Effector CD8-positive, alpha-beta T cell (primary cell): ENCODE results near the gene CFAP43.
"Not testable (repeated sequence)": the region's sequence is repeated elsewhere in the genome, so short reads cannot be mapped to it uniquely, and the experiment has no call there.

Experiments
- DNase-seq: peaks from one replicate; lab custom pipeline; 2025; lab: John Stamatoyannopoulos, UW

CFAP43 gene

DNA sequence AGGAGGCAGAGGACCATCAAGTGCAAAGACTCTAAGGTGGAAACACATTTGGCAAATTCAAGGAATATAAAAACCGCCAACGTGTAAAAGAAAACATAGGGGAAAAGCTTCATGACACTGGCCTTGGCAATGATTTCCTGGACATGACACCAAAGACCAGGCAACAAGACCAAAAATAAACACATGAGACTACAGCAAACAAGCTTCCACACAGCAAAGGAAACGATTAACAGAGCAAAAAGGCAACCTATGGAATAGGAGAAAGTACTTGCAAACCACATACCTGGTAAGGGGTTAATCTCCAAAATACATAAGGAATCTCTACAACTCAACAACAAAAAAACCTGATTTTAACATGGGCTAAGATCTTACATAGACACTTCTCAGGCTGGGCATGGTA is 26.0 kb upstream of the CFAP43 start:
- no peak for DNase-seq

DNA sequence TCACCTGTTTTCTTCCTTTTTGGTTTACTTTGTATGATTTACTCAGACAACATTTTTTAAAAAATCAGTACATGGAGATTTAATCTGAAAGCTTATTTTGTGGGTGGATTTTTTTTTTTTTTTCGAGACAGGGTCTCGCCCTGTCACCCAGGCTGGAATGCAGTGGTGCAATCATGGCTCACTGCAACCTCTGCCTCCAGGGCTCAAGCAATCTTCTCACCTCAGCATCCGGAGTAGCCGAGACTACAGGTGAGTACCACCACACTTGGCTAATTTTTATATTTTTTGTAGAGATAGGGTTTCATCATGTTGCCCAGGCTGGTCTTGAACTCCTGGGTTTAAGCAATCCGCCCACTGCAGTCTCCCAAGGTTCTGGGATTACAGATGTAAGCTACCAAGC is 25.1 kb upstream of the CFAP43 start:
- DNase-seq, result no peak

DNA sequence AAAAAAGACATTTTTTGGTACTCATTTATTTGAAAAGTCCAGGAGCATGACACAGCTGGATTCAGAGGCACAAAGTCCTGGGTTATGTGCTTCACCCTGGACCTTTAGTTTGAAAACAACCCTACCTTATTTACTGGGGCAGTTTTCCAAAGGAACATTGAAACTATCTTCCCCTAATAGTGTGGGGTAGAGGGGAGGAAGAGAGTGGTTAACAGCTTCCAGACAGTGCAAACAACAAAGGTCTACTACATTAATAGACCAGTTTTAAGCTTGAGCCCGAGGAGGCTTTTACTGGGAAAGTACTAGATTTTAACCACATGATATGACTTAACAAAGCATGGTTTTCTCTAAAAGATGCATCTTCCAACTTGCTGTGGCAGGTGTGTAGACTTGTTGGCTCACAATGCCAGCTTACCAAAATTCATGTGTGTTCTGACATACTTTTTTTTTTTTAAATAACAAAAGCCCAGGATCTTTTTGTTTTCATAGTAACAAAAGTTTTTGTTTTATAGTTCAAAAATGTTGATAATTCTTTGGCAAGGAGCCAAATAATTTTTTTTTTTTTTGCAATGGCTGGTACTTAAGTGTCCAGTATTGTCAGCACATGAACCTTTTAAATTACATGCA is 24.3 kb upstream of the CFAP43 start:
- no peak for DNase-seq

DNA sequence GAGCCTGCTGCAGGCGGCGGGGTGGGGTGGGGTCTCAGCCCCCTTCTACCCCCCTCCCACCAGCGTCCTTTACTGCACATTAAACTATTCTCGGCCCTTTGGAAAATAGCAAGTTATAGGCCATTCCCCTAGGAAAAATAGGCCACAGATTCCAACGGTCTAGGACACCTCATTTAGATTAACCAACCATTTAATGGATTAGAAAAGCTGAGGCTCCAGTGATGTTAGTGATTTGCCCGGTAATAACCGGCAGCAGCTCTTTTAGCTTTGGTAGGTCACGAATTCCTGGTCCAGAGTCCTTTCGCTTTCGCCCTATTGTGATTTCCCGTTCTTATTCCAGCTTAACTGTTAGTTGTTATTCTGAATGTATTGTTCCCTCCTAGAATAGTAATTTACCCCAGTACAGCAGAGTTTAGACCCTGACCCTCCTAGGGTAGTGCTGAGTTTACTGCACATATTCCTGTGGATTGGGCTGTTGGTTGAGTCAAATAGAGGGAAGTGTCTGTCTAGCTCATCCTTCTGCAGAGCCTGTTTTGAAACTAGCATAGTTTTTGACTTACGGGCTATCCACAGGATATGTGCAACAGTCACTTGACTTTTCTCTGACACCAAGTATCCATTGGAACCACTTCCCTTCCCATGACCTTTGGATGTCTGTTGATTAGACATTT is 23.3 kb upstream of the CFAP43 start:
- no peak for DNase-seq

DNA sequence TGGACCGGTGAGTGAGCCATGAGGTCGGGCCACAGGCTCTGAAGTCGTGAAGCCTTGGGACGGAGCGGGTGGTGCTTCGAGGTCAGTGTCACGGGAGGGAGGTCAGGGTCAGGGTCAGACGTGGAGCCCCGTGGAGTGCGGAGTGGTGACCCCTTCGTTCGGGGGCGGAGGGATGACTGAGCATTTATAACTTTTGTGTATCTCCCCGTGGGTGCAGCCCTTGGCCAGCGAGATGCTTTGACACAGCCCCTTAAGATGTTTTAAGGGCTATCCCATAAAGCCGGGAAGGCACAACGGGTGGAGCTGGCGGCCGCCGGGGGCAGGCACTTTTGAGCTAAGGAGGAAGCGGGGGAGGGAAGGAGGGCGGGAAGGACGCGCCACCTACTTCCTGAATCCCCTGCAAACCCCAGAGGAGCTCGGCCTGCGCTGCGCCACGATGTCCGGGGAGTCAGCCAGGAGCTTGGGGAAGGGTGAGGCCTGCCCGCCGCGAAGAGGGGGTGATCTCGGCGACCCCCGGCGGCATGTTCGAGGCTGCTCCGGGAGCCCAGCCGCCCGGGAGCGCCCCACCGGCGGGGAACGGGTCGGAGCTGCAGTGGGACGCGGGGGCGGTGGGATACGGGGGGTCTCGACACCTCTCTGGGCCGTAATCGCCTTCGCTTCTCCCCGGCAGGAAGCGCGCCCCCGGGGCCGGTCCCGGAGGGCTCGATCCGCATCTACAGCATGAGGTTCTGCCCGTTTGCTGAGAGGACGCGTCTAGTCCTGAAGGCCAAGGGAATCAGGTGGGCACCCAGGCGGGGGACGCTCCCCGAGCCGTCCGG is 22.5 kb upstream of the CFAP43 start, which contains the start of gene GSTO1:
Gene GSTO1, plus strand, starts transcription at position 400 of the 818 bp plus-strand sequence. Its CDS starts 37 bp downstream, at position 437.
- DNase-seq, result peak; percentile 39

DNA sequence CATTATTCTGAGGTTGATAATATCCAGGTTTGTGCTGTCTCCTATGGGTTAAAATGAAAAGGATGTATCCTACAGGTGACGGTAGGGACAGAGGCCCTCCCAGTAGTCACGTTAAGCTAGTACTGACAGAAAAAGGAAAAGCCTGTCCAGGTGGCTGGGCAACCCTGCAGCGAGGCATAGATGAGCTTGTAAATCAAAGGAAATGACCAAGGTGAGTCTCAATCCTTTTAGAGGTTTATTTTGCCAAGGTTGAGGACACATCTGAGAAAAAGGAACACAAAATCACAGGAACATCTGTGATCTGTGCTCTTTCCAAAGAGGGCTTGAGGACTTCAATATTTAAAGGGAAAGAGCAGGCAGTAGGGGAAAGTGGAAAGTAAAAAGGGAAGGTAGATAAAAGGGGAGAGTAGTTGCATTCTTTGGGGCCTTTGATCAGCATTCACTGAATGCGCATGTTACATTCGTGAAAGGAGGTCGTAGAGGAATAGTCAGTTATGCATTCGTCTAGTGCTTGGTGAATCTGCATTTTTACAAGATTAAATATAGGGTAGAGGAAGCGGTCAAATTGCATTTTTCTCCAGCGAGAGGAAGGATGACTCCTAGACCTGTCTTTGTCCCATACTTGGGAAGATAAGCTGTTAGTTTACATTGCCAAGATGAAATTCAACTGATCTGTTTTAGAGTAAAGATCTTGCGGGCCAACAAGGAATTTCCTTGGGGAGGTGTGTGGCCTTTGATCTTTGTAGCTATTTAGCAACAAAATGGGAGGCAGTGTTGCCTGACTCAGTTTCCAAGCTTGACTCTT is 21.6 kb upstream of the CFAP43 start:
- DNase-seq, result no peak

DNA sequence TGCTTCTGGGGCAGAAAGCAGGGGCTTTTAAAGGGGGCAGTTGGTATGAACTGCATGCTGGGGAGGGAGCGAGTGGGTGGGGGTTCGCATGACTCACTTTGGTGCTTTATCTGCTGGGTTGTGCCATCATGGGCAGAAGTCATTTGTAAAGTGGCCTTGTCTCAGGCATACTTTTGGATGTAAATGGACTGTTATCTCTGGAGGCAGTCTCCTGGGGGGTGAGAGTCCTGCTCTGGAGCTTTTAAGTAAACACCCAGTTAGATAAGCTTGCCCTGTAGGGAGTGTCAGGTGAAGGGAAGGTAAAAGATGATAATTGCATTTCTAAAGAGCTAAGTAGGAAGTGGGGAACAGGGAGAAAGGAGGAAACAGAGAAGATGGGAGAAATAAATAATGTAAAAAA is 20.9 kb upstream of the CFAP43 start:
- DNase-seq, result no peak

DNA sequence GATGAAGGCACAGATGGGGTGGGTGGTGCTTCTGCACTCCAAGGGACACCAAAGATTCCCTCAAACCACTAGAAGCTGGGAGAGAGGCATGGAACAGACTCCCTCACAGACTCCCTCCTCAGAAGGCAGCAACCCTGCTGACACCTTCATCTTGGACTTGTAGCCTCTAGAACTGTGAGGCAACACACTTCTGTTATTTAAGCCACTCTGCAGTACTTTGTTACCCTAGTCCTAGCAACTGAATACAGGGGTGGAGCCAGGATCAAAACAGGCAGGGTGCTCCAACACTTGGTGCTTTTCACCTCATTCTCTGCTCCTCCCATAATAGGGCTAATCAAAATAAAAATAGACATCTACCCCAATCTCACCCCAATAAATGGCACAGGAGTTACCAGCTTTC is 20.2 kb upstream of the CFAP43 start:
- no peak for DNase-seq

DNA sequence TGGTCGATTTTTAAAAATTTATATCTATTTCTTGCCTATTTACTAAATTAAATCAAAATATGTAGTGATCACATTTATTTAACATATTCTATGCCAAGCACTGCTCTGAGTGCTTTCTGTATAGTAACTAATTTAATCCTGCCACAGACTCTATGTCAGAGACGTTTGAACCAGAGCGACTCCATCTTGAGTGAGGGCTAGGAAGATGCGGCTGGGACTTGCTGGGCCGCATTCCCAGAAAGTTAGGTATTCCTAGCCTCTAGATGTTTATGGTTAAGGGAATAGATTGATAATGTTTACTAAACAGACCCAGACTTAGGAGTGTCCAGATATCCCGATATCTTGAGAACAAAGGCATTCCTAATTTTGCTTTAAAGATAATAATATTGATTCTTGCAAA is 19.3 kb upstream of the CFAP43 start:
- DNase-seq, result no peak

DNA sequence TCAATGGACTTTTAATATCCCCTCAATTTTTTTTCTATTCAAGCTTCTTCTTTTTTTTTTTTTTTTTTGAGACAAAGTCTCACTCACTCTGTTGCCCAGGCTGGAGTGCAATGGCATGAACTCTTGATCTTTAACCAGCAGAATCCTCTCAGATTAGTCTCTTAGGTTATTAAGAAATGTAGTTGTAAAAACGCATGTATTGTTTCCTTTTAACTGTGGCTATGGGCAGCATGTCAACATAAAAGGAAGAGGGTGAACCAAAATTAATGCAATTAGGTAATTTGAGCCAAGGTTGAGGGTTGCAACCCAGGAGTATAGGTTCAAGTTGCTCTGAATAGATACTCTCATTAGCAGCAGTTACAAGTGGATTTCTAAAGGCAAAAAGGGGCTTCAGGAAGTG is 18.2 kb upstream of the CFAP43 start:
- DNase-seq, result no peak

DNA sequence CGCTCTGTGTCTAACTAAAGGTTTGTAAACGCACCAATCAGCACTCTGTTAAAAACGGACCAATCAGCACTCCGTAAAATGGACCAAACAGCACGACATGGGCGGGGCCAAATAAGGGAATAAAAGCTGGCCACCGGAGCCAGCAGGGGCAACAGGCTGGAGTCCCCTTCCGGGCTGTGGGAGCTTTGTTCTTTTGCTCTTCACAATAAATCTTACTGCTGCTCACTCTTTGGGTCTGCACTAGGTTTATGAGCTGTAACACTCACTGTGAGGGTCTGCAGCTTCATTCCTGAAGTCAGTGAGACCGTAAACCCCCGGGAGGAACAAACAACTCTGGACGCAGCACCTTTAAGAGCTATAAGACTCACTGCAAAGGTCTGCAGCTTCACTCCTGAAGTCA is 16.8 kb upstream of the CFAP43 start:
- DNase-seq, result not testable (repeated sequence)

DNA sequence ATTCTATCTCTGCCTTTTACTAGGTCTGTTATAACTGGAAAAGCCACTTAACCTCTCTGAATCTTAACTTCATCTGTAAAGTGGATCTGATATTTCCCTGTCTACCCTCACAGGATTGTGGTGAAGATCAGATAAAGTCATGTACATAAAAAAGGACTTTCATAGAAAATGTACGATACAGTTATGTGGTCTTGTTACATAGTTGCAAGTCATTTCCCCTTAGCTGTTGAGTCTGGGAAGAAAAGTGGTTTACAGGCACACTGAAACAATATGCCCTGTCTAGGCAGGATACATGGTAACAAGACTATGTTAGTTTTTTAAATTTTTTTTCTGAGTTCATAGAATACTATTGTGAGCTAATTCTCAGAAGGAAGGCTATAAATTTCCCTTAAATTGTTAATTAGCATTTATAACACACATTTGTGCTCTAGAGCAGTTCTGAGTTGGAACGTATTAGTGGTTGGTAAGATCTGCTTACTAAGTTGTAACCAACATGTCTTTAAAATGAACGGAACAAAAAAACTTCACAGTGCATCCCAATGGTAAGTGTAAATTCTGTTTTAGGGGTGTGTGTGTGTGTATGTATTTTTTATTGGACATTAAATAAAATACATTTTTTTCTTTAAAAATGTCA is 15.5 kb upstream of the CFAP43 start:
- no peak for DNase-seq

DNA sequence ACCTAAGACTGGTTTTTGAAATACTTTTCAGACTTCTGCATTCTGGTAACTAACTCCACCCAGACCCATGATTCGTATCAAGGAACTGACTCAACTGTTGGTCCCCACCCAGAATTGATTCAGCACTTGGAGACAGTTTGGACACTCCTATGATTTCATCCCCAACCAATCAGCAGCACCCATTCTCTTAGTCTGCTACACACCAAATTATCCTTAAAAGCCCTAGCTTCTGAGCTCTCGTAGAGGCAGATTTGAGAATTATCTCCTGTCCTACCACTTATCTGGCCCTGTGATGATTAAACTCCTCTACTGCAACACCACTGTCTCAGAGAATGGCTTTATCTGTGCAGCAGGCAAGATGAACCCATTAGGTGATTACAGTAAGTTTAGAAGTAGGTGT is 14.8 kb upstream of the CFAP43 start:
- DNase-seq, result no peak

DNA sequence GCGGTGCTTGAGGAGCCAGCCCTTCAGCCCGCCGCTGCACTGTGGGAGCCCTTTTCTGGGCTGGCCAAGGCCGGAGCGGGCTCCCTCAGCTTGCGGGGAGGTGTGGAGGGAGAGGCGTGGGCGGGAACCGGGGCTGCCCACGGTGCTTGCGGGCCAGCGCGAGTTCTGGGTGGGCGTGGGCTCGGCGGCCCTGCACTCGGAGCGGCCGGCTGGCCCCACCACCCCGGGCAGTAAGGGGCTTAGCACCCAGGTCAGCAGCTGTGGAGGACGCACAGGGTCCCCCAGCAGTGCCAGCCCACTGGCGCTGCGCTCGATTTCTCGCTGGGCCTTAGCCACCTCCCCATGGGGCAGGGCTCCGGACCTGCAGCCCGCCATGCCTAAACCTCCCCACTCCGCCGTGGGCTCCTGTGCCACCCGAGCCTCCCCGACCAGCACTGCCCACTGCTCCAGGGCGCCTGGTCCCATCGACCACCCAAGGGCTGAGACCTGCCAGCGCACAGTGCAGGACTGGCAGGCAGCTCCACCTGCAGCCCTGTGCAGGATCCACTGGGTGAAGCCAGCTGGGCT is 13.0 kb upstream of the CFAP43 start:
- no peak for DNase-seq

DNA sequence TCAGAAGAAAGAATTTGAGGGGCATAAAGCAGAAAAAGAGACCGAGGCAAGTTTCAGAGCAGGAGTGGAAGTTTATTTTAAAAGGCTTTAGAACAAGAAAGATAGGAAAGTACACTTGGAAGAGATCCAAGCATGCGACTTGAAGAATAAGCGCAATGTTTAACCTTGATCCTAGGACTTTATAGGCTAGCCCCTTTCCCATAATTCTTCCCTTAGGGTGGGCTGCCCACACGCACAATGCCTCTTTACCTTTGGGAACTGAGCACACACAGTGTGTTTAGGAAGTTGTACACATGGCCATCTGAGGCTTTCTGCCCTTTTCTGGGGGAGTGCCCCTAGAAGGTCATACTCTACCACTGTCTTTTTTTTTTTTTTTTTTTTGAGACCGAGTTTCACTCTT is 11.3 kb upstream of the CFAP43 start:
- no peak for DNase-seq

DNA sequence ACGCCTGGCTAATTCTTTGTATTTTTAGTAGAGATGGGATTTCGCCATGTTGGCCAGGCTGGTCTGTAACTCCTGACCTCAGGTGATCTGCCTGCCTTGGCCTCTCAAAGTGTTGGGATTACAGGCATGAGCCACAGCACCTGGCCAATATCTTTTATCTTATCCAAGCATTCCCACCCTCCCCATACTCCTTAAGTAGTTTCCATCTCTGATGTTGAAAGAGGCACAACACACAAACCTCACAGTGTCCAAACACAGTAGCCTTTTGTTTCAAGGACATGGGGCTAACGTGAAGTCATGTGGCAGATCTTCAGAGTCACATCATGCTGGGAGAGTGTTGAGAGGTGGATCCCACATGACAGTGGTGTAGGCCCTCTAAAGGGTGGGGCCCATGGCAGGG is 10.8 kb upstream of the CFAP43 start:
- DNase-seq, result not testable (repeated sequence)

DNA sequence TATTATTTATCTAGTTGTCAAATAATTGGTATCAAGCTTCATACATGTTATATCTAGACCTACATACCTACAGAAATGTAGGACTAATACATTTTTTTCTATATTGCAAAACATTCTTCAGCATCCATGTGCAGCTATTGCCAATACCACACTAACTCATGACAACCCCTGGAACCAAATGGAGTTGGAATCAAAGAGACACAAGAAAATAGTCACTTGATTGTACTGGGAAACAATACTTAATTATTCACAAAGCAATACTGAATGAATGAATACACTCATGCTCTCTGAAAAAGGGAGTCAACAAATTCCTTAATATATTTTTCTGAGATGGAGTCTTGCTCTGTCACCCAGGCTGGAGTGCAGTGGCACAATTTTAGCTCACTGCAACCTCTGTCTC is 10.4 kb upstream of the CFAP43 start:
- DNase-seq, result no peak

DNA sequence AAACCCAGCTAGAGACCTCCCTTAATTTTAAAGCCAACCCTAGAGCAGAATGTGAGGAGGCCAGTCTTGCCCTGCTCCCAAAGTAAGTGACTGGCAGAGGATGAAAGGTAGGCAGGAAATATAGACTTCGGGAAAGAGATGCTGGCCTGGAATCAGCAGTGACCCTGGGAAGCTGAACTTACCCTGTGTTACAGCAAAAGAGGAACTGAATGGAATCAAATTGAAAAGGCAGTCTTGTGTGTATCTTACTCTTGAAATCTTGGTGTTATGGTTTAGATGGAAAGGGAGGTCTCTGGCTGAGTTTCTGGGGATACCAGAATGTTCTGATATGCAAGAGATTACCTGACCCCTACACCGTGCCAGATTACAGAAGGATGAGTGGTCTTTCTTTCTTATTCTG is 7.9 kb upstream of the CFAP43 start:
- DNase-seq, result no peak

DNA sequence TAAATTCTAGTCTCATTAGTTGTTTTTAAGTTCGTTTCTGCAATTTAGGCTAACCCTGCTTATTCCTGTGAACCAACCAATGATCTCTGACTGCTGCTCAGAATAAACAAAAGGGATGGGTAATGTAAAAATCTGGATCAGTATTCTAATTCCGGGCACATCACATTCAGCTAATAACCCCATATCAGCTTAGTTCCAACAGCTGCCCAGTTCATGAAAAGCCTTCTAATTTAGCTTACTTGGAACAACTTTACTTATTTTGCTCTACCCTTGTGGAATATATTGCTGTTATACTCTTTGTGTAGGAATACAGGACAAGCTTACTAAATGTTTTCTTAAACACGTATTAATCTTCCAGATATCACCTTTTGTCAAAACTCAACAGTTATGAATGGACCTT is 3.6 kb upstream of the CFAP43 start:
- DNase-seq, result no peak

DNA sequence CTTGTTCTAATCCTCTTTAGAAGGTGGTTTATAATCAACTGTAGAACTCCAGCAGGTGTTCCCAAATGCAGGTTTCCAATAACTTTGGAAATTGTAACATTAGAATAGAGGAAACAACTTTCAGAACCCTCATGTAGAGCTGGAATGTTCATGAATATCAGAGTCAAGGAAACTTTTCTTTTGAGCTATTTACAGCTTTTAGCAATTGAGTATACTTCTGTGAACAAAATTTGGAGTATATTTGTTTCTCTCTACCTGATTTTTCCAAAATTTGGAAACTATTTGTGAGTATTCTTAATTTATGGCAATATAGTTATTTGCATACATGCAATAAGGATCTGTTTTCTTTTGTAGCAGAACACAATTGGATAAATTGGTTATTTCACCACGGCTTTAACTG is 2.8 kb upstream of the CFAP43 start:
- no peak for DNase-seq

DNA sequence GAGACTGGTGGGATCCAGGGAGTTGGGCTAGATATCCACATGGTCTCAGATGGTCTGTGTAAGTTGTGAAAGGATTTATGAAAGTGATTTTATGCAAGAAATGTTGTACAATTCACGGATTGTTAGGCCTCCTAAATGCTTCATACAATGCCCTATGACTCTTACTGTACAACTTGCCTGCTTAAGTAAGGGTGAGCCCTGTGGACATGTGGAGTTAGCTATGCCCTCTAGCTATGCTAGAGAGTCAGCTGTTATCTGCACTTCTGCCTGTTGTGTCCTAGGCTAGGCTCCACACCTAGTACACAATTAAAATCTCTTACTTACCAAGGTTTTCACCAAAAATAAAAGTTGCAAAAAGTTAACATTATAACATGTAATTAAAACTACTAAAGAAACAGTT is 1.7 kb upstream of the CFAP43 start:
- DNase-seq, result no peak
